GM23338 (cell line): ENCODE results near the gene LRP10. TPM values are rescaled to one million over a fixed set of nuclear protein-coding genes. Genes with fewer than 3 reads are reported as not detected.
"Not testable (repeated sequence)": the region's sequence is repeated elsewhere in the genome, so short reads cannot be mapped to it uniquely, and the experiment has no call there.

ENCODE experiments used
- ATAC-seq: fragments of 200-7000 bp; cut with Tn5 transposase; 3 replicates; pipeline ENCODE4 v1.9.1; 2020
- DNase-seq: peaks from one replicate; pipeline ENCODE4 v3.0.0-alpha.2; 2015; ENCODE audit warnings: low spot score
- H2AFZ ChIP-seq: fragments of 200-600 bp; sonication (generic); 2 replicates; pipeline ENCODE4 v1.8.0; 2016; ENCODE audit warnings: antibody characterized with exemption, mild to moderate bottlenecking, moderate library complexity
- H3F3A ChIP-seq: fragments of 200-600 bp; sonication (generic); replicated peaks from 2 replicates; pipeline ENCODE4 v1.8.0; 2017; ENCODE audit warnings: antibody characterized with exemption, mixed run types, low read depth
- H3K27ac ChIP-seq: fragments of 200-600 bp; sonication (generic); 2 replicates; pipeline ENCODE4 v1.6.1; 2016; ENCODE audit warnings: low read depth
- H3K27me3 ChIP-seq: fragments of 200-600 bp; sonication (generic); 2 replicates; pipeline ENCODE4 v1.8.0; 2016; ENCODE audit warnings: mild to moderate bottlenecking, mixed run types, moderate library complexity; ENCODE audit not compliant: insufficient read depth
- H3K36me3 ChIP-seq: fragments of 200-600 bp; sonication (generic); 2 replicates; pipeline ENCODE4 v1.8.0; 2016; ENCODE audit warnings: mild to moderate bottlenecking; ENCODE audit not compliant: insufficient read depth
- H3K4me1 ChIP-seq: fragments of 200-600 bp; sonication (generic); 2 replicates; pipeline ENCODE4 v1.8.0; 2016; ENCODE audit warnings: mild to moderate bottlenecking, moderate library complexity; ENCODE audit not compliant: insufficient read depth
- H3K4me2 ChIP-seq: fragments of 200-600 bp; sonication (generic); 2 replicates; pipeline ENCODE4 v1.7.1; 2017; ENCODE audit warnings: mixed run types
- H3K4me3 ChIP-seq: fragments of 200-600 bp; sonication (generic); 2 replicates; pipeline ENCODE4 v1.6.1; 2016; ENCODE audit warnings: mixed run types
- H3K79me2 ChIP-seq: fragments of 200-600 bp; sonication (generic); replicated peaks from 2 replicates; pipeline ENCODE4 v1.8.0; 2017; ENCODE audit warnings: mild to moderate bottlenecking; ENCODE audit not compliant: insufficient read depth
- H3K9me2 ChIP-seq: fragments of 200-600 bp; sonication (generic); 2 replicates; pipeline ENCODE4 v1.8.0; 2017; ENCODE audit not compliant: insufficient read depth
- H4K20me1 ChIP-seq: fragments of 200-600 bp; sonication (generic); replicated peaks from 2 replicates; pipeline ENCODE4 v1.8.0; 2017; ENCODE audit warnings: mild to moderate bottlenecking; ENCODE audit not compliant: insufficient read depth
- H3K27ac Mint-ChIP-seq: 2 replicates; pipeline ENCODE4 v1.8.0; 2020; ENCODE audit warnings: inconsistent platforms, mild to moderate bottlenecking, moderate library complexity, mixed read lengths
- H3K27me3 Mint-ChIP-seq: 3 replicates; pipeline ENCODE4 v1.8.0; 2022; ENCODE audit warnings: low read depth, mild to moderate bottlenecking, moderate library complexity, mixed read lengths, inconsistent platforms; ENCODE audit not compliant: insufficient read depth, poor library complexity
- H3K36me3 Mint-ChIP-seq: 3 replicates; pipeline ENCODE4 v1.8.0; 2021; ENCODE audit warnings: low read depth, mild to moderate bottlenecking, inconsistent platforms, moderate library complexity, mixed read lengths
- H3K4me1 Mint-ChIP-seq: 3 replicates; pipeline ENCODE4 v1.8.0; 2020; ENCODE audit warnings: mild to moderate bottlenecking, inconsistent platforms, mixed read lengths
- H3K4me3 Mint-ChIP-seq: 3 replicates; pipeline ENCODE4 v1.8.0; 2021; ENCODE audit warnings: moderate library complexity, mild to moderate bottlenecking, inconsistent platforms, mixed read lengths
- H3K9me3 Mint-ChIP-seq: 3 replicates; pipeline ENCODE4 v1.8.0; 2020; ENCODE audit warnings: moderate library complexity, mild to moderate bottlenecking, inconsistent platforms, mixed read lengths
- CREB1 ChIP-seq: fragments of 250-450 bp; sonication (Bioruptor Pico); IDR thresholded peaks from 2 replicates; pipeline ENCODE4 v1.5.0; 2020; ENCODE audit warnings: low read depth, mild to moderate bottlenecking, moderate library complexity
- CTCF ChIP-seq, 2 experiments: fragments of 200-600 bp in 1 of 2; sonication (generic) in 1 of 2; conservative IDR thresholded peaks; 2 replicates each; pipeline versions ENCODE4 v1.5.1 to v1.6.1; 2016 to 2017; ENCODE audit warnings: antibody characterized with exemption in 2 of 2, low read depth in 2 of 2, mild to moderate bottlenecking in 2 of 2, moderate library complexity in 1 of 2
- EZH2 ChIP-seq: fragments of 200-600 bp; sonication (generic); IDR thresholded peaks from one replicate; pipeline ENCODE4 v1.8.0; 2017; ENCODE audit warnings: antibody characterized with exemption, mild to moderate bottlenecking, low read depth; ENCODE audit not compliant: unreplicated experiment
- EZH2phosphoT487 ChIP-seq: fragments of 200-600 bp; sonication (generic); IDR thresholded peaks from one replicate; pipeline ENCODE4 v1.8.1; 2018; ENCODE audit warnings: antibody characterized with exemption; ENCODE audit not compliant: unreplicated experiment
- JUNB ChIP-seq: IDR thresholded peaks from one replicate; pipeline ENCODE4 v1.6.1; 2016; ENCODE audit warnings: antibody characterized with exemption; ENCODE audit not compliant: unreplicated experiment
- NANOG ChIP-seq: IDR thresholded peaks from 2 replicates; pipeline ENCODE4 v1.6.1; 2016; ENCODE audit warnings: antibody characterized with exemption, borderline replicate concordance
- POLR2AphosphoS5 ChIP-seq: IDR thresholded peaks from 2 replicates; pipeline ENCODE4 v1.6.1; 2016; ENCODE audit warnings: antibody characterized with exemption, low read depth
- REST ChIP-seq: IDR thresholded peaks from one replicate; pipeline ENCODE4 v1.6.1; 2018; ENCODE audit warnings: antibody characterized with exemption; ENCODE audit not compliant: unreplicated experiment
- STAT1 ChIP-seq: IDR thresholded peaks from one replicate; pipeline ENCODE4 v1.6.1; 2016; ENCODE audit warnings: antibody characterized with exemption; ENCODE audit not compliant: unreplicated experiment
- ZNF114 ChIP-seq: fragments of 250-450 bp; sonication (Bioruptor Pico); IDR thresholded peaks from 2 replicates; pipeline ENCODE4 v1.5.0; 2020; ENCODE audit warnings: mild to moderate bottlenecking, moderate library complexity
- ZNF331 ChIP-seq: fragments of 250-450 bp; sonication (Bioruptor Pico); IDR thresholded peaks from 2 replicates; pipeline ENCODE4 v1.5.0; 2020; ENCODE audit warnings: low read depth, mild to moderate bottlenecking, moderate library complexity
- polyA plus RNA-seq: library from polyadenylated mRNA; unstranded; fragments of >200 nt; fragmentation: Nextera tagmentation; extraction: Ambion mirVana; gene quantifications from 2 replicates; pipeline ENCODE4 v1.2.1, GENCODE V29; 2016
- total RNA-seq: library from RNA; depleted of rRNA; stranded (reverse); fragments of >200 nt; shearing (Covaris generic); gene quantifications from 2 replicates; pipeline ENCODE4 v1.2.3, GENCODE V29; 2014

LRP10 gene
- total and polyA plus RNA-seq, 2 experiments from 2014 or later = 6.4 to 18.1 TPM

- TF ChIP-seq JUNB (no peak), CTCF (conservative IDR thresholded peaks at IDR 0.05; ENCODE audit: low read depth in 2 of 2) (no peak), EZH2phosphoT487 (no peak), NANOG (no peak), STAT1 (no peak), REST (no peak), POLR2AphosphoS5 (no peak), CREB1 (CRISPR knock-in tag) (no peak), EZH2 (no peak), ZNF114 (no peak), ZNF331 (CRISPR knock-in tag) (no peak)
Measured at GRCh38 chr14:22852599-22852939, 19.0 kb upstream of the LRP10 start (continued).

GRCh38 chr14:22852940-22853767, 18.4 kb upstream of the LRP10 start:
- H2AFZ ChIP-seq = peak overlapping the region; percentile 89
- H3K4me2 ChIP-seq = peak overlapping the region; percentile 84
- H4K20me1 ChIP-seq = no peaks in the 10 kb centered on the region
- peak; percentile 93 for DNase-seq
- H3K79me2 ChIP-seq = no peaks in the 10 kb centered on the region
- H3K4me3 Mint-ChIP-seq = peak overlapping the region; percentile 71
- peaks cover 17% of the 10 kb centered on the region for H3K4me1 ChIP-seq
- H3K27me3 Mint-ChIP-seq = peaks cover 4% of the 10 kb centered on the region
- H3K9me2 ChIP-seq = no peaks in the 10 kb centered on the region
- H3K9me3 Mint-ChIP-seq = no peaks in the 10 kb centered on the region; the same call in 2 of the 3 replicates
- TF ChIP-seq CTCF (conservative IDR thresholded peaks at IDR 0.05; ENCODE audit: low read depth in 2 of 2) (peak; percentile 96 to 98), EZH2 (no peak)
- no peak overlapping the region for H3K27ac ChIP-seq
- no peaks in the 10 kb centered on the region for H3K27me3 ChIP-seq
- H3K36me3 Mint-ChIP-seq = no peaks in the 10 kb centered on the region; the same call in 2 of the 3 replicates
- H3K27ac Mint-ChIP-seq = peak overlapping the region; percentile 84
- peak; percentile 81 for ATAC-seq
- no peaks in the 10 kb centered on the region for H3K36me3 ChIP-seq
- H3K4me1 Mint-ChIP-seq = peaks cover 19% of the 10 kb centered on the region
- peaks cover 15% of the 10 kb centered on the region for H3F3A ChIP-seq
- H3K4me3 ChIP-seq = peak overlapping the region; percentile 59

GRCh38 chr14:22854296-22854695, 17.2 kb upstream of the LRP10 start:
- not testable (repeated sequence) for H3K36me3 Mint-ChIP-seq, H3K4me2 ChIP-seq, H3K27me3 ChIP-seq, H3F3A ChIP-seq, H3K79me2 ChIP-seq, H3K4me3 Mint-ChIP-seq, DNase-seq, H3K36me3 ChIP-seq, H3K9me2 ChIP-seq, H3K4me1 Mint-ChIP-seq, H3K27ac ChIP-seq, H3K27me3 Mint-ChIP-seq, H3K4me1 ChIP-seq, H4K20me1 ChIP-seq, H3K4me3 ChIP-seq, ATAC-seq, H3K27ac Mint-ChIP-seq, H3K9me3 Mint-ChIP-seq, H2AFZ ChIP-seq
